Measurements from ENCODE around the gene TSPEAR.
"Not testable (repeated sequence)": the region's sequence is repeated elsewhere in the genome, so short reads cannot be mapped to it uniquely, and the experiment has no call there.

The TSPEAR gene

GRCh38 chr21:44695641-44696040 lies 15.7 kb downstream of the TSPEAR start:
- intact Hi-C loops (cut with DNase I), result no loop called here
- DNase-seq, result peak in 3 of 42 donors; percentile 8 to 14 (median 13)

GRCh38 chr21:44695184-44695583 lies 16.2 kb downstream of the TSPEAR start:
- intact Hi-C loops (cut with DNase I), result no loop called here
- peak in 4 of 42 donors; percentile 2 to 30 (median 22) for DNase-seq

- peak in 4 of 42 donors; percentile 8 to 26 (median 16) for DNase-seq
- intact Hi-C loops (cut with DNase I), result no loop called here
Observed at GRCh38 chr21:44694776-44695175, 16.6 kb downstream of the TSPEAR start.

- intact Hi-C loops (cut with DNase I), result no loop called here
- DNase-seq, result no peak
Observed at GRCh38 chr21:44692798-44693512, 18.4 kb downstream of the TSPEAR start.

- DNase-seq, result no peak
- intact Hi-C loops (cut with DNase I), result no loop called here
Observed at GRCh38 chr21:44691686-44692085, 19.7 kb downstream of the TSPEAR start.

- peak in 1 of 42 donors; percentile 23 for DNase-seq
- intact Hi-C loops (cut with DNase I), result not testable (repeated sequence)
Observed at GRCh38 chr21:44689740-44690139, 21.6 kb downstream of the TSPEAR start.

GRCh38 chr21:44687671-44688070 lies 23.7 kb downstream of the TSPEAR start:
- DNase-seq, result peak in 3 of 42 donors; percentile 21 to 35 (median 28)

GRCh38 chr21:44686843-44687561 lies 24.4 kb downstream of the TSPEAR start:
- DNase-seq, result peak in 2 of 42 donors; percentile 22 to 25

More at GRCh38 chr21:44687671-44688070, 23.7 kb downstream of the TSPEAR start:
- intact Hi-C loops (cut with DNase I), result no loop called here

GRCh38 chr21:44686000-44686781 lies 25.2 kb downstream of the TSPEAR start:
- peak in 1 of 42 donors; percentile 13 for DNase-seq
- intact Hi-C loops (cut with DNase I), result no loop called here

More at GRCh38 chr21:44686843-44687561, 24.4 kb downstream of the TSPEAR start:
- intact Hi-C loops (cut with DNase I), result no loop called here

GRCh38 chr21:44685050-44685449 lies 26.3 kb downstream of the TSPEAR start:
- intact Hi-C loops (cut with DNase I); DNase-seq: not testable (repeated sequence)

- intact Hi-C loops (cut with DNase I), result no loop called here
- DNase-seq, result peak in 1 of 42 donors; percentile 7
Observed at GRCh38 chr21:44684483-44684882, 26.9 kb downstream of the TSPEAR start.

- intact Hi-C loops (cut with DNase I), result no loop called here
- peak in 2 of 42 donors; percentile 20 to 29 for DNase-seq
Observed at GRCh38 chr21:44684077-44684476, 27.3 kb downstream of the TSPEAR start.

- peak in 2 of 42 donors; percentile 3 to 27 for DNase-seq
- intact Hi-C loops (cut with DNase I), result no loop called here
Observed at GRCh38 chr21:44682580-44683151, 28.7 kb downstream of the TSPEAR start.

GRCh38 chr21:44681861-44682579 lies 29.4 kb downstream of the TSPEAR start, which contains the start of gene KRTAP12-1:
TSS of gene KRTAP12-1 (minus strand) at chr21:44682163. CDS start at chr21:44682123, 40 bp downstream.
- intact Hi-C loops (cut with DNase I), result no loop called here
- no peak for DNase-seq

- intact Hi-C loops (cut with DNase I), result no loop called here
- DNase-seq, result no peak
Observed at GRCh38 chr21:44681152-44681551, 30.2 kb downstream of the TSPEAR start.

- DNase-seq, result no peak
- intact Hi-C loops (cut with DNase I), result no loop called here
Observed at GRCh38 chr21:44677881-44678280, 33.5 kb downstream of the TSPEAR start.

GRCh38 chr21:44671911-44672310 lies 39.5 kb downstream of the TSPEAR start:
- no peak for DNase-seq
- intact Hi-C loops (cut with DNase I), result no loop called here

GRCh38 chr21:44670642-44671432 lies 40.5 kb downstream of the TSPEAR start:
- DNase-seq, result no peak
- intact Hi-C loops (cut with DNase I), result no loop called here

All from head of caudate nucleus (tissue), 42 donors.